ENCODE measurements around the gene PRKCE. TPM values are rescaled to one million over a fixed set of nuclear protein-coding genes. Genes with fewer than 3 reads are reported as not detected.

PRKCE gene
- total RNA-seq, 1 donor from 2014 or later = 18.4 TPM

DNA sequence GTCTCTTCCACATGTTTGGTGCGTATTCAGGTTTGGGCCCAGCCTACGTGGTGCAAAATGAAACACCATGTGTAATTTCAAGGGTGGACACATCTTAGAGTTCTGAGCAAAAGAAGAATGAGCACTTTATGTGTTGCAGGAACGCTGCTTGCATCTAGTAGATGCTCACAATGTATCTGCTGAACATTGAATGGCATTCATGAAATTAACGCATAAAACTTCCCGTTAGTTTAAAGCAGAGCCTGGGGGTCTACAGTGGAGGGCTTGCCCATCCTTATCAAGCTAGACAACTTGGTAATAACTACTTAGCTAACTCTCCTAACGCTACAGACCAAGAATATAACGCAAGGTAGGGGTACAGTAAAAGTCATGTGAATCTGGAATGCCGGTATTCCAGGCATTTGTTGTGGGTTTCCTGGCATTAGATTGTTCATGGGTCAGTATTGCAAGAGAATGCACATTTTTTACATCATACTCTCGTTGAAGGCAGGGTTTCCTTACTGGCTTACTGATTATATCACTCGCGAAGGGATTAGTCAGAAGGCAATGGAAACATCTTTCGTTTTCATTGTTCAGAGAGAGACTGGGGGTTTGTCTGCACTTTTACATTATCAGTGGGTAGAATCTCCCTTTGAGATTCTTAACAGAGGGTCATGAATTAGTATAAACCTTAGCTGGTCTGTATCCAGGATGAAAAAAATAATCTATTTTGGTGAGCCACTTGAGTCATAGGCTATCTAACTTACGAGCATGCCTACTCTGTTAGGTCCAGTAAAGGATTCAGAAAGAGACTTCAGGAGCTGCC, 416.2 kb downstream of the PRKCE start:
- Mint-ChIP-seq H3K4me3 (no peak overlapping the region), H3K9me3 (no peaks in the 10 kb centered on the region), H3K27ac (no peak overlapping the region), H3K27me3 (ENCODE audit: low read depth) (no peaks in the 10 kb centered on the region), H3K4me1 (peaks cover 18% of the 10 kb centered on the region), H3K36me3 (no peaks in the 10 kb centered on the region)
- DNase-seq (ENCODE audit: low spot score in 2 of 2, unreplicated experiment in 2 of 2) = no peak
- no peak for TF ChIP-seq CTCF (IDR thresholded peaks at IDR 0.05; ENCODE audit: unreplicated experiment)

GRCh38 chr2:46068636-46069035, 417.2 kb downstream of the PRKCE start:
- Mint-ChIP-seq H3K4me1 (peaks cover 19% of the 10 kb centered on the region), H3K4me3 (no peak overlapping the region), H3K27ac (no peak overlapping the region), H3K36me3 (no peaks in the 10 kb centered on the region), H3K27me3 (ENCODE audit: low read depth) (no peaks in the 10 kb centered on the region), H3K9me3 (no peaks in the 10 kb centered on the region)
- no peak for TF ChIP-seq CTCF (IDR thresholded peaks at IDR 0.05; ENCODE audit: unreplicated experiment)
- no peak for DNase-seq (ENCODE audit: low spot score in 2 of 2, unreplicated experiment in 2 of 2)

- no peak for TF ChIP-seq CTCF (IDR thresholded peaks at IDR 0.05; ENCODE audit: unreplicated experiment)
- Mint-ChIP-seq H3K9me3 (no peaks in the 10 kb centered on the region), H3K27ac (no peak overlapping the region), H3K4me3 (no peak overlapping the region), H3K4me1 (peaks cover 8% of the 10 kb centered on the region), H3K36me3 (no peaks in the 10 kb centered on the region), H3K27me3 (ENCODE audit: low read depth) (no peaks in the 10 kb centered on the region)
- DNase-seq (ENCODE audit: low spot score in 2 of 2, unreplicated experiment in 2 of 2) = no peak
Measured at GRCh38 chr2:46071074-46071473, 419.6 kb downstream of the PRKCE start.

DNA sequence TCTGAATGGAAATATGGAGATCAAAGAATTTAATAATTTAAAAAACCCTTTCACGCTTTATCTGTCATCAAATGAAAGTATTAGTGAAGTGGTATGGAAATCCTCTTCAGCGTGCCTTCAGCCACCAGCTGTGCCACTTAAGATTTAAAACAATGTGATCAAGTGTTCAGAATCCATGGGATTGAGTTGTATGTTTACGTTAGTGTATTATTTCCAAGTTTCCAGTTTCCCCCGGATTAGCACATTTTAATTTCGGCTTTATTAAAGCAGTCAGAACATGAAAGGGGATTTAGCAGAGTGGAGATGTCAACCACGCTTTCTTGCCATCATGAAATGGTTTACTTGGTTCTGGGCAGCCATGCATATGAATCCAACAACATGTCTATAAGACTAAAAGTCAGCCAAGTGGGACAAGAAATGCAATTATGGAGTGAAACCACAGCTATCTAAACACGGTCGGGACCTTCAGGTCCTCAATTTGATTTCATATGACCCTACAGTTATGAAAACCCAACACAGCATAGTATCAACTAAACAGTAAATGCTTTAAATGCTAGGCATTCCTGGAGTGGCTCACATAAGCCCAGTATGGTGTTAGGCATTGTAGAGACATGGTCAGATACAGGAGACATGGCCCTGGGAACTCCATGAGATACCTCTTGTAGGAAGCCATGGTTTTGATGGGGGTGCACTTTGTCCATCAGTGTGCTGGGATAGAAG, 420.8 kb downstream of the PRKCE start:
- DNase-seq (ENCODE audit: low spot score in 2 of 2, unreplicated experiment in 2 of 2) = no peak
- peaks cover 8% of the 10 kb centered on the region for H3K4me1 Mint-ChIP-seq
- no peaks in the 10 kb centered on the region for H3K9me3 Mint-ChIP-seq

DNA sequence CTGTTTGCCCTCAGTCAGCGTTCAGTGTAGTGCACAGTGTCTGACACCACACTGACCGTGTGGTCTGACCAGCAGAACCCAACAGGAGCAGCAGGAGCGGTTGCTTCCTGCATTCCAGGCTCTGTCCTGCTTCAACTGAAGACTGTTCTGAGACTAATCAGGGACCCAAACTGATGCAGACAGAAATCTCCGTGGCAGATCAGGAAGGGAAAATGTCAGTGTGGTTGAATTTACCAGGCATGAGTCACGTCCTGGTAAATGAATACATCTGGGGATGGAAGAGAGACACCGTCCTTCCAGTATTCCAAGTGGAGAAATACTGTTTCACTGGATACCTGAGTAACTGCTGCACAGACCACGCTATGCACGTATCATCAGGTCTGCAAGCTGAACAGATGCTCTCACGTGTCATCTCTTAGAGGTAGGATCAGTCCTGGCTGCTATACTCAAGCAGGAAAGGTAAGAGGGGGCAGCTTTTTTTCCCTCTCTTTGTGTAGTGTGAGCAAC, 422.1 kb downstream of the PRKCE start:
- no peaks in the 10 kb centered on the region for H3K36me3 Mint-ChIP-seq
- peaks cover 8% of the 10 kb centered on the region for H3K4me1 Mint-ChIP-seq
- no peak overlapping the region for H3K27ac Mint-ChIP-seq
- no peak overlapping the region for H3K4me3 Mint-ChIP-seq
- no peak for DNase-seq (ENCODE audit: low spot score in 2 of 2, unreplicated experiment in 2 of 2)
- no peaks in the 10 kb centered on the region for H3K27me3 Mint-ChIP-seq (ENCODE audit: low read depth)
- H3K9me3 Mint-ChIP-seq = no peaks in the 10 kb centered on the region
- no peak for TF ChIP-seq CTCF (IDR thresholded peaks at IDR 0.05; ENCODE audit: unreplicated experiment)

More for the DNA sequence above, 420.8 kb downstream of the PRKCE start:
- no peaks in the 10 kb centered on the region for H3K36me3 Mint-ChIP-seq
- no peak for TF ChIP-seq CTCF (IDR thresholded peaks at IDR 0.05; ENCODE audit: unreplicated experiment)
- no peak overlapping the region for H3K4me3 Mint-ChIP-seq
- H3K27me3 Mint-ChIP-seq (ENCODE audit: low read depth) = no peaks in the 10 kb centered on the region
- H3K27ac Mint-ChIP-seq = no peak overlapping the region

Data from mesothelial cell of epicardium (in vitro differentiated cells).